HG03378 (cell line): Measurements from ENCODE around the gene HOXB1.

ENCODE experiments used
- ATAC-seq: cut with Tn5 transposase; IDR thresholded peaks from one replicate; pipeline ENCODE4 v1.9.1; 2021; ENCODE audit warnings: mild to moderate bottlenecking, moderate library complexity; ENCODE audit not compliant: unreplicated experiment

HOXB1 gene

DNA sequence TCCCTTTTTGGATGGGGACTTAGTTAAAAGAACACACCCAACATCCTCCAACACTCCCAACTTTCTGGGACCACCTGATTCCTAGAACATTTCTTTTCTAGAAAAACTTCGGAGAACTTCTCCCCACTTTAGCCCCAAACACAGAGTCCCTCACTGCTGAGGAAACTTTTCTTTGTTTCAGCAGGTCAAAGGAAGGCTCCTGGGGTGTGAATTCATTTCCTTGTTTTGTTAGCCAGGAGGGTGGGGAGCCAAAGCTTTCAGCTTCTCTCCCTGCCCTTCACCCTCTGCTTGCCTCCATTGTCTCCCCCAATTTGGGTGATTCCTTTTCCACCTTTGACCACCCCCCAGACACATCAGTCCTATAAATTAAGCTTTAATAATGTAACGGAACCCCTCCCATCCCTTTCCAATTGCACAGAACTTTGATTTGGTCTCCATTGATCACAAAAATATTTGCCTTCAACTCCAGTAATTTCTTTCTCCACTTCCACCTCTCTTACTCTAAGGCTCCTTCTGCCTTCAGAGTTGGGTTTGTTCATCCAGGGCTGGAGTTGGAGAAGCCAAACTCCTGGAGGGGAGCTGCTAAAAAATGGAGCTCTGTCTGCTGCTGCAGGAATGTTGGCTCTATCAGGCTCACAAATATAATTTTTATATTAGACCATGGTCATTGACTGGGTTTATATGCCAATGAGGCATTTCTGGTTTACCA is 37.0 kb upstream of the HOXB1 start:
- ATAC-seq = no peak

DNA sequence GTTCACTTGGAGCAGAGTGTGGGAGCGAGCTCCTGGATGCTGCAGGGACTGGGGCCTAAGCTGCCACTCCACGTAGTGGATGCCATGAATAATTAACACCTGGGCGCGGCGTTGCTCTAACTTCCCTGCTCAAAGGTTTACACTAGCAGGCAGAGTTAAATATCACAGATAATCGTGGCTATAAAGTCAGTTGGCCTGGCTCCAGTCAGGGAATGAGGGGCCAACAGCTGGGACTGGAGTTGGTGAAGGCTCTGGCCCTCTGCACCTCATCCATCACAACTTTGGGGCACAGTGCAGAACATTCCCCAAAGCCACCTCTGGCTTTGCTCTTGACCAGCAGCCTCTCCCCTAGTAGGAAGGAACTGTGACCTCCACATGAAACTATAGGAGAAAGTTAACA is 36.4 kb upstream of the HOXB1 start:
- no peak for ATAC-seq

DNA sequence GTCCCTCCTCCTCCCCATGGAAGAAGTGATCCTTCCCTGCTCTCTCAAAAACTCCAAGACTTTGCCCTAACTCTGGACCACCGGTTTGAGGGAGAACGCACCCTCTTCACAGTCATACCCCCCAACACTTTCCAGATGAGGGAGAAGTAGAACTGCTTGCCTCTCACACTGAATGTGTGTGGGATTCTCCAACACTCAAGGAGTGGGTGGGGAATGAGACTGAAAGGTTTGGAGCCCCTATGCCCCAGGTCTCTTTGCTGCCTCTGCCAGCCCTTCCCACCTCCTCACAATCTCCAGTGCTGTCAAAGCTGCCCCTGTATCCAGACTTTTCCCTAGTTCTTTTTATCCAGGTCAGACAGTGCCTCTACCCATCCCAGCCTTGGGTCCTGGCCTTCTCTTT is 35.9 kb upstream of the HOXB1 start:
- ATAC-seq = no peak

DNA sequence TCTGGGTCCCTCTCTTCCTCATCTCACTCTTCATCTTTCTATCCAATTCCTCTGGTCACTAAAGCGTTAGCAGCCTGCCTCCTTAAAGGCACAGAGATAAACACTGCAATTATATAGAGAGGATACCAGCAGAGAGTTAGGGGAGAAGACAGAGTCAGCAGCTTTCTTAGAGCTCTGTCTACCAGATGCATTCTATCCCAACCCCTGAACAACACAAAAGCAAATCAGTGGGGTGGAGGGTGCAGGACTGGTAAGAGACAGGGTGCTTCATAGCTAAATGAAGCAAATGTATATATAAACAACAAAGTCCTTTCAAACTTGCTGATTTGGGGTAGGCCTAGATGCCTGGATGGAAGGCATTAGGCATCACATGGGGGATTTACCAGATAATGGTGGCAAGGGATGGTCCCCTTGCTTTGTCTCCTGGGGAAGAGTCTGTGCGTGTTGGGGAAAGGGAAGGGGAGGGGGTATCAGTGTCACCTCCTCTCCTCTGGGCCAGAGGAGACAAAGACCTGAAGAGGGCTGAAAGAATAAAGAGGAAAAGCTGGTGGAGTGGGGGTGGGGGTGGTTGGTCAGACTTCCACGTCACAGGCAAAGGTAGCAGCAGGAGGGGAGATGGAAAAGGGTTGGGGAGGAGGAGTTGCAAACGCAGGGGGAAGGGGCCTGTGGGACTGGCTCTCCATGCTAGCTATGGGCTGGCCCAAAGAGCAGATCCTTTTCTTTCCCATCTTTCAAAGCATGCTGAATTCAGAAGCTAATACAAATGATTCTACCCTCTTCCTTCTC is 35.3 kb upstream of the HOXB1 start:
- no peak for ATAC-seq

DNA sequence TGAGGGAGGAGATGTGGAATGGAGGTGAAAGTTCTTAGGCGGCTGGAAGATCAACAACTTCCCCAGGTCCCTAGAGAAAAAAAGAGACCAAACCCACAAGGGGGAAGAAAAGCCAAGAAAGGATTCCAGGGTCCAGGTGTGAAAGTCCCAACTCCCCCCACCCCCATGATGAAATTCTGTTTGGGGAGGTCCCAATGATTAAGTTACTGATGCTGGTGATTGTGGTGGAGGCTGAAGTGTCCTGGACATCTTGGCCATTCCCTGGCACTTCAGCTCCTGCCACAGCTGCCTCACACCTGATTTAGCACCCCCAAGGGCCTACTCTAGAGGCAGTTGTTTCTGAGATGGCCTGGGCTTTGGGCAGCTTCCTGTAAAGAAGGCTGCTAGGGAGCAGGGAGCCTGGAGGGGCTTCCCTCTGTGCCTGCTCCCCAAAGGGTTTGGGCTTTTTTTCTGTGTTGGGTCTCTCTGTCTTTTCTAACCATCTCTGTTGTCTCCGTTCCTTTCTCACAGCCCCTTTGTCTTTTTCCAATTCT is 34.3 kb upstream of the HOXB1 start:
- no peak for ATAC-seq

DNA sequence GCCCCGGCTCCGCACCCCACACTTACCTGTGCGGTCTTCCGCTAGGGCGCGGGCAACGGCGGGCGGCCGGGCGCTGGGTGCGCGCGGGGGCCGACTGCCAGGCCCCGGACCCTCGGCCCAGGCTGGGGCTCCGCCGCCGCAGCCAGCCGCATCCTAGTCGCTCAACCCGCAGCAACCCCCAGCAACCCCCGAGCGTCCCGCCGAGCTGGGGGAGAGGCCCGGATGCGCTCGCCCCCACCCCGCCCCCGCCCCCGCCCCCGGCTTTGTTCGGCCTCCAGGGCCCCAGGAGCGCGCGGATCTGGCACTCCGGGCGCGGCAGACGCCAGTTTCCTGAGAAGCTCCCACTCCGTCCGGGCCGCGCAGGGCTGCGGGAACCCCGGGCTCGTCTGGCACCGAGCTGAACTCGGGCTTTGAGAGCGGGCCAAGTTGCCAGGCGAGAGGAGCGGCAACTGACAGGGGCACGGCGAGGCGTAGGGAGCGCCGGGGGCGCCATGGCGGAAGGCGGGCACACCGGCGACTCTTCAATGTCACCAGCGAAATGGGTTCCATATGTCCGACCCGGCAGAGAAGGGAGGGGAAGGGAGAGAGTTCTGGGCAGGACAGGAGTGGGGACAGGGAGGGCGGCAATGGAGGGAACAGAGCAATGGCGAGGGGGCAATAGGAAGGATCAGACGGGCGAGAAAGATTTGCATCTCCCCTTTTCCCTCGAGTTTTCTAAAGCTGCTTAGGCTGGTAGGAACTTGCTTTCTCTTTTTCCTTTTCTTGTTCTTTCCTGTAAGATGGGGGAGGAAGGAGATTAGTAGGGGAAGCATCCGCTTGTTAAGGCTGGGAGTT is 33.6 kb upstream of the HOXB1 start:
- no peak for ATAC-seq

DNA sequence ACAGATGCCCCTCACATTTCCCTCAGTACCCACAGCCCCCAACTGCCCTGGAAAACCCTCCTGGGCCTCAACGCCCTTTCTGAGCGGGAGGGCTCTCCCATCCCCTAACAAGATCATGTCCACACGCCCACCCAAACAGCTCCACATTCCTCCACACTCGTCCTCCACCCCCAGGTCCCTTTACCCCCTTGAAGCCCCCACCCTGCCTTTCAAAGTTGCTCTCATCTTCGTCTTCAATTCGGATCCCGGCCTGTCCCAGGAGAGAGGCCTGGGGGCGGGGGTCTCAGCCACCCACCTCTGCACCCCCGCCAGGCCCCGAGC is 33.0 kb upstream of the HOXB1 start:
- ATAC-seq = no peak

DNA sequence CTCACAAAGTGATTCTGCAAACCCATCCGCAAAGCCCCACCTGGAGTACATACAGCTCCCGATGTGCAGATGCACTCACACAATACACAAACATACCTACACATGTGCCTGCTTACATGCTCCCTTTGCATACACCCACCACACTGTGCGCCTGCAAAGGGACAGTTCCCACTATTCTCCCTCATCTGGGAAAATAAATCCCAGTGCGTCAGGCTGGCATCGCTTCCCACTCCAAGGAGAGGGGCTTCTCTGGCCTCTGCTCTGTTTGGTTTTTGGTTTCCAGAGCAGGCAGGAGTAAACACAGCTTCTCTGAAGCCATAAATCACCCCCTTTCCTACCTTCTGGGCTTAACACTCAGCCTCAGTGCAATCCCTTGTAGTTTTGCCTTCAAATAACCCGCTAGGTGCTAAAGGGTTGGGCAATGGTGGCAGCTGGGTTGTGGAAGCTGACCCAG is 32.6 kb upstream of the HOXB1 start:
- ATAC-seq = no peak

DNA sequence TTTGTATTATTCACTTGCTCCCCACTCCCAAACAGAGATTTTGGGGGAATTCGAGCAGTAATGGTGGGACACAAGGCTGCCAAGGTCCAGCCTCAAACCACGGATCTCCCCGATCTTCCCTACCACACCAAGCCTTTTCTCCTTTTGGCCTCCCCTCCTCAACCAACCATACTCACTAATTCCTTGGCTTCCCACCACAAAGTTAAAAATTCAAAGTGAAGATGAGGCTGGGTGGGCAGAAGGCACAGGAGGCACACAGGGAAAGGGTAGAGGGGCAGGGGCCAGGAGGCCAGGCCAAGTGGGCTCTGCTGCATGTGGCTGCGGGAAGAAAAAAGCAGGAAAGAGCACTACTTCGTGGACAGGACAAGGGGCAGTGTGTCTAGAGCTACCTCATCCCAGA is 32.1 kb upstream of the HOXB1 start:
- ATAC-seq = no peak

DNA sequence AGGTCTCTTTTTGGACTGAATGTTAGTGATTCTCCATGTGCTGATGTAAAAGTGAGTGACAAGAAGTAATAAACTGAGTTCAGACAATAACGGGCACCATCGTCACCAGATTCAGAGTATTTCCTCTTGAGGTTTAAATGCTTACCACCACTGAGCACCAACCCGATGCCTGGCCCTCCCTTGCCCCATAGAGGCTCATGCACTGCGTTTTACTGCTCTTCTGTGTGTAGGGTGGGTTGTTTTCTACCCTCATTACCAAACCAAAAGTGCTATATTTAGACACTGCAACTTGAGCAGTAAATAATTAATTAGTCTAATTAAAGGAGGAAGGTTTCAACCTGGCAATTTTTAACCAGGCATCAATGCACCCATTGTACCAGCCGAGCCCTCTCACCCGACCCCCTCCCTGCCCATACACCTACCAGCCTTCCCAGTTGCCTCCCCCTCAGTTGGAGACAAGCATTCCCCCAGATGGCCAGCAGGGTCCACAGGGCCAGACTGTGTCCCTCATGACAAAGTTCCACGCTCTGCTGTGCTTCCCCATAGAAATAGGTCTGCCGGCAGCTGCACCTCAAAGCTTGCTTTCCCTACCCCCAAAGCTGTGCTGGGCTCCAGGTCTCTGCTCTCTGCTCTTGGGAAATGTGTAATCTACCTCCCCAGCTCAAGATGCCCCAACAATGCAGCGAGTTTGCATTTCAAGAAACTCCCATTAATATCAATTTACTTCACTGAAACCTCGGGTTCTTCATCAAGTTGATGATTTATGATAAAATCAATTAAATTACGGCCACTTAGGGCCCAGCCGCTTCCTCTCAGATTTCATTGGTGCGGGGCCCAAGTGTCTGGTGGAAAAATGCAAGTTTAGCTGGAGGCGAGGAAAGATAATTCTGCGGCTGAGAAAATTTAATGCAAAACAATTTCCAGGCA is 31.3 kb upstream of the HOXB1 start:
- ATAC-seq = no peak

DNA sequence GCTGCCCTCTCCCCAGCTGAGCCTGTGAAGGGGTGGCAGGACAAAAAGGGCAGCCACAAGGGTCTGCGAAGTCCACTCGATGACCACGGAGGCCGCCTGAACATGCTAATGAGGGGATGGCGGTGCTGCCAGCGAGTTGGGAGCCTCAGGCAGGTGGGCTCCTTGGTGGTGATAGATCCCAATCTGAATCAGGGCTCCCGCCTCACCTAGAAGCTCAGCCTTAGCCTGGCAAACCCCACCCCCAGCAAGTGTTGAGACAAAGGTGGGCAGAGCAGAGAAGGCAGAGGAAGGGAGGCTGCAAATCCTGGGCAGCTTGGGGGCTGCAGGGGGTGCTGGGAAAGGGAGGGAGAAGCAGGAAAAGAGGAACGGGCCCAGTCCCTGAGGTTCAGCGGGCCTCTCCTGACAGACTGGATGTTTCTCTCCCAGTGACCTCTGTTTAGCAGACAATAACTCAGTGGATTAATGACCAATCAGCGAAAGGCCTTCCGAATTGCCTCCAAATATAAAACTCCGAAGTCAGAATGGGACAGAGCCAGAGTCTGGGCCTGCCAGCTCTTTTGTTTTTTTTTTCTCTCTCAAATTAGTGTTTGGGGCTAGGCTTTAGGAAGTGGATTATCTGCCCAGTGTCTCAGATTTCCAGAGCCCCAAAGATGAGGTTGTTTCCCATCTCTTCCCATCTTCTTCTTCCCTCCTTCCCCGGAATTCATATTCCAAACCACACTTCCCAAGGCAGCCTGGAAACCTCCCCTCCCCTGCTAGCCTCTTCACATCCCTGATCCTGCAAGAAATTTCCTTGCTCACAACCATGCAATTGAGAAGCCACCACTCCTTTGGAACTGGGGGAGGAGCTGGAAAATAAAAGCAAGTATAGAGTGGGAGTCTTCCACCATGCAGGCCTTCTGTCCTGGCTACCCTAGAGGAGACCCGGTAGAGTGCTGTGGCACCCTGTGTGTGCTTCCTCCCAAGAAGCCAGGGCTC is 29.3 kb upstream of the HOXB1 start:
- ATAC-seq = no peak

DNA sequence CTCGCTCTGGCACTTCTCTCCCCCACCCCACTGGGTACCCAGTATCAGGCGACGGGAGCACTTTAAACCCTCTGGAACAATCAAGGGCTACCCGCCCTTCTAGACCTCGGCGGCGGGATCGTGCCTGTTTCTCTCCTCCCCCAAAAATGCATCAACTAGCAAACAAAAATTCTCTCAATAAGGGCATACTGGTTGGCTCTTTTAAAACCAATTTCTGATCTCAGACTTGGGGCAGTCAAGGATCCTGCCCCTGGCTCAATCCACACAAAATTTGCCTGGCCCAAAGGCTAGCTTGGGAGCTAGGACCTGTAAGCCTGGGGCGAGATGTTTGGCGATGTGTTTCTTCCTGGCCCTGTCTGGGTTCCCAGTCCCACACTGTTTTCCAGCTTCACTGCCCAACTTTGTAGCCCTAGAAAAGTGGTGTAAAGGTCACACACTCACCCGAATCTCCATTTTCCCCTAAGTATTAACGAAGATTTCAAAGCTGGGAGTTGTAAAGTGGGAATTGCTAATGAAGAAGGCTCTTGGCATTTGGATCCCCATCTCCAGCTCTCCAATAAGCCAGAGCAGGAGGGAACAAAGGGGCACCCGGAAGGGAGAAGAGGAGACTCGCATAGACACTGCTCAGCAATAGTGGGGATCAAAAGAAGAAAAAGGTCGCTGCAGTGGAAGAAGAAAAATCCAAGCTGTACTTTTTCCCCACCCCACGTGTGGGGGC is 28.5 kb upstream of the HOXB1 start:
- no peak for ATAC-seq

DNA sequence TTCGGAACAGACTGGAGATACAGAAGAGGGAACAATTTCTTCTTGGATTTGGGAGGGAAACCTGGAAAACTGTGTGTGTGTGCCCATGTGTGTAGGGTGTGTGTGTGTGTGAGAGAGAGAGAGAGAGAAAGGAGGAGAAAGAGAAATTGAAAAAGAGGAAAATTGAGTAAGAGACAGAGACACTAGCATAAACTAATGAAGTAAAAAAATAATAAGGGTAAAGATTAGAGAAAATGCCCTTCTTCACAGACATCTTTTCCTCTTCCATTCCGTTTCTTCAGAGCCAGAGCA is 28.0 kb upstream of the HOXB1 start:
- ATAC-seq = no peak

DNA sequence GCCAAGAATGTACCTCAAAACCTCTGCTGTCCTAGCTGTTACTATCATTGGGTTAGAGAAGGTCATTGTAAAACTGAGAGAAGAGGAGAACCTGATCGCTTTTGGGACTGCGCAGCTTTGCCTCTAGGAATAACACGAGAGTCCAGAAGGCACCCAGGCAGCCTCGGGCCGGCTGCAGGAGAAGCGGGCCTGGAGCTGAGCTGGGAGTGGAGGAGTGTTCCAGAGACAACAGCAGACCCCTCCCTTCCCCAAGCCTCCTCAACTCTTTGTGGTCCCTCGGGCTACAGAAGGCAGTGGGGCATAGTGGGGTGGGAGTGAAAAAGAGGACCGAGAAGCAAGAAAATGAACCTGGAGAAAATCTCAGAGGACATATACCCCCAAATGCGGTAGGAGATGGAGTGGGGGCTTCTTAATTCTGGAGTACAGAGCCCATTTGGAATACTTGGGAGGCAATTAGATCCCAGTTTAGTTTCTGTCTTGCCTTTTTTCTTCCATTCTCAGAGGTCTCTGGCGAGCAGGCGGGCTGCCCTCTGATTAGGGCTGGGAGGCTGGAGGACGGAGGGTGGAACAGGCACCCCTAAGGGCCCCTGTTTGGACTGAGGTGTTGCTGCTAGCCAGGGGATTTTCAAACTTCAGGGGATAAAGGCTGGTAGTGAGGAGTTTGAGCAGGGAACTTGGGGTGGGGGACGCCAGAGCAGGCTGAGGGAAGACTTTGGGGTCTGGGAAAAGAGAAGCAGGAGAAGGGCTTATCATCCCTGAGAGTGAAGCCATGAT is 27.4 kb upstream of the HOXB1 start:
- ATAC-seq = no peak

DNA sequence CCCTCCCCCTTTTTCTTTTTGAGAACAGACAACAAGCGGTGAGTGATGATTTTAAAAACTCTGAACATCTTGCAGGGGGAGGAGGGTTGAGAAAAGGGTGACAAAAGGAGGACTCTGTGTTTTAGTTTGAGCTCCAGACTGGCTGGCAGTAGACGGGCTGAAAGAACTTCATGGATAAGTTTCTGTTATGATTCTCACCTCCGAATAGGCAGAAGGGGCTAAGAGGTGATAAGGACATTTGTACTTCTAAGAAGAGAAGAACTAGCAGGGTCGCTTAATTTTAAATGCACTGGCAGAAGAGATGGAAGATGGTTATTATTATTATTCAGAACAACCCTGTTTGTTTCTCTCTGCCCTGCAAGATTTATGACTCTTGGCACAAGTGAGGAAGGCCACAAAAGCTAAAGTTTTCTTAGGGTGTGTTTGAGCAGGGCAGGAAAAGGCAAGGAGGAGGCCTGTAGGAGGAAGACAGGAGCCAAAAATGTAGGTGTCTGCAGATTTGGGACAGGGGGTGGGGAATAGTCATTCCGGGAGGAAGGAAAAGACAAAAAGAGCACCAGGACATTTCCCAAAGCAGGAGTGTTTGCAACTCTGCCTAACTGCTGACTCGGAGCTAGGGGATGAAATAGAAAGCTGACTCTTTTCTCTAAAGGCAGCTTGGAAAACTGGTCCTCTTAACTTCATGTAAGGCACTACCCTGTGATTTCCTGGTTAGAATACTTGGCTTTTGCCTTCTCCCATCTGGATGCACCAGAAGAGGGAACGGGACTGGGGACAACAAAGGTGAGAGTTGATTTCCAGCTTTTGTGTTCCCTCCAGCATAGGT is 26.0 kb upstream of the HOXB1 start:
- no peak for ATAC-seq

DNA sequence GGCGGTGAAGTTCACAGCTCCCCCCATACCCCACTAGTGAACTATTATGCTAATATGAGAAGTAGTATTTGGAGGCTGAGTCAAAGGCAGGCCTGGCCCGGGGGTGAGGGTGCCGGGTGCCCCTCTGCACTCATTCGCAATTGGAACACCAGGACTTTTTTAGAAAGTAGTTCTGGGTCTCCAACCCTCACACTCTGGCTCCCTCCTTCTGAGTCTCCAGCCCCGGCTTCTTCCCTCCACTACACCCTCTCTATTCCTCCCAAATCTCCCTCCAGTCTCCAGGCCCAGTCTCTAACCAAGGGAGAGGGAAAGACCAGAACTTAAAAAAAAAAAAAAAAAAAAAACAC is 25.4 kb upstream of the HOXB1 start:
- no peak for ATAC-seq
